Esophagus squamous epithelium (tissue), 5 donors: ENCODE results near the gene NKD1. TPM values are rescaled to one million over a fixed set of nuclear protein-coding genes. Genes with fewer than 3 reads are reported as not detected.

ENCODE experiments used
- DNase-seq: peaks from one replicate; lab custom pipeline; 2025; lab: John Stamatoyannopoulos, UW
- H3K27ac ChIP-seq, 4 donors: fragments of 200-600 bp; sonication (generic); one replicate each; pipeline ENCODE4 v1.5.1; 2016 to 2019; ENCODE audit warnings: mild to moderate bottlenecking in 1 of 4
- H3K27me3 ChIP-seq, 4 donors: fragments of 200-600 bp; sonication (generic); 1 replicate in 3 of 4; 2 replicates in 1 of 4; pipeline versions ENCODE4 v1.5.1 to v1.6.0; 2017 to 2021; ENCODE audit warnings: antibody characterized with exemption in 1 of 4
- H3K36me3 ChIP-seq, 3 donors: fragments of 200-600 bp; sonication (generic); one replicate each; pipeline ENCODE4 v1.5.1; 2016 to 2019
- H3K4me1 ChIP-seq, 3 donors: fragments of 200-600 bp; sonication (generic); one replicate each; pipeline ENCODE4 v1.5.1; 2017 to 2019
- H3K4me3 ChIP-seq, 4 donors: fragments of 200-600 bp; sonication (generic); 1 replicate in 3 of 4; 2 replicates in 1 of 4; pipeline ENCODE4 v1.5.1; 2016 to 2019; ENCODE audit warnings: mild to moderate bottlenecking in 2 of 4, moderate library complexity in 1 of 4
- H3K9me3 ChIP-seq, 3 donors: fragments of 200-600 bp; sonication (generic); one replicate each; pipeline ENCODE4 v1.5.1; 2016 to 2019
- CTCF ChIP-seq, 6 experiments: fragments of 450-650 bp in 4 of 6; fragments of 200-600 bp in 2 of 6; sonication (generic) in 2 of 6; IDR thresholded peaks; one replicate each; pipeline ENCODE4 v1.5.1; 2016 to 2019; ENCODE audit warnings: antibody characterized with exemption in 6 of 6, mild to moderate bottlenecking in 4 of 6, moderate library complexity in 4 of 6
- POLR2A ChIP-seq, 4 donors: fragments of 450-650 bp; IDR thresholded peaks; one replicate each; pipeline ENCODE4 v1.6.1; 2017; ENCODE audit warnings: antibody characterized with exemption in 4 of 4, mild to moderate bottlenecking in 4 of 4, moderate library complexity in 3 of 4
- WGBS, 2 donors: methylation state at CpG; one replicate each; pipeline ENCODE4 v1.1.5; 2018; 5-methylcytosine and 5-hydroxymethylcytosine counted together
- intact Hi-C: fragments of 100-400 bp; cut with DNase I; formaldehyde crosslinking; loops from one replicate; pipeline ENCODE4 v1.15.0; 2022
- total RNA-seq, 4 donors: library from RNA; depleted of rRNA; stranded (reverse); fragments of >200 nt; gene quantifications; one replicate each; pipeline ENCODE4 v1.1.0, GENCODE V29; 2016
- donor health status: DM: yes; HTN: yes; CAD: no.

The NKD1 gene
- total RNA-seq, 4 donors from 2014 or later = 1.1 to 10.5 (median 3.1) TPM

DNA sequence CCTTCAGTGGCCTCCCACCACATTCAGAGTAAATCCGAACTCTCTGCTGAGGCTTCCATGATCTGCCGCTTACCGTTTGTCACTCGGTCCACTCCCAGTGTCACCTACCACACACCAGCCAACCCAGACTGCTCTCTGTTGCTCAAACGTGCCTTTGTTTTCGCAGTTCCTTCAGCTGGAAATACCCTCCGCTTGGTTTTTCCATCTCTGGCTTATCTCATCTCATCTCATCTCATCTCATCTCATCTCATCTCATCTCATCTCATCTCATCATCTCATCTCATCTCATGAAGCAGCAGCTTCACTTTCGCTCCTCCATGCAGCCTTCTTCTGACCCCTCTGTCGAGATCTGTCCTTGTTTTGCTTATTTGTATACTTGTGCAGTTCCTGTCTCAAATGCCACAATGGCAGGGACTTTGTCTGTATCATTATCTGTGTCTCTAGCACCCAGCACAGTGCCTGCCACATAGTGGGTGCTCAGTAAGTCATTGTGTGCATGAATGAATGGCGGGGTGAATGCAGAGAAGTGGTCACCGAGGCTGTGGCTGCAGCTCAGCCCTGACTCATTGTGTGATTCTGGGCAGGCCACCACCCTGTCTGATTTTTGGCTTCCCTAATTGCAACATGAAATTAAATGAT is 136.7 kb downstream of the NKD1 start:
- WGBS, 2 donors = 69 to 71% methylated on average over 11 of the region's 11 CpGs
- H3K27ac ChIP-seq = peak overlapping the region in 2 of 4 donors; percentile 52 to 66
- H3K4me1 ChIP-seq = peaks cover 0 to 22% (median 14%) of the 10 kb centered on the region in 3 donors
- no peak for DNase-seq
- intact Hi-C loops = no loop called here
- no peaks in the 10 kb centered on the region for H3K9me3 ChIP-seq
- H3K36me3 ChIP-seq = no peaks in the 10 kb centered on the region
- H3K4me3 ChIP-seq = no peak overlapping the region
- TF ChIP-seq CTCF (IDR thresholded peaks at IDR 0.05) = no peak
- TF ChIP-seq POLR2A (IDR thresholded peaks at IDR 0.05) = no peak
- no peaks in the 10 kb centered on the region for H3K27me3 ChIP-seq

DNA sequence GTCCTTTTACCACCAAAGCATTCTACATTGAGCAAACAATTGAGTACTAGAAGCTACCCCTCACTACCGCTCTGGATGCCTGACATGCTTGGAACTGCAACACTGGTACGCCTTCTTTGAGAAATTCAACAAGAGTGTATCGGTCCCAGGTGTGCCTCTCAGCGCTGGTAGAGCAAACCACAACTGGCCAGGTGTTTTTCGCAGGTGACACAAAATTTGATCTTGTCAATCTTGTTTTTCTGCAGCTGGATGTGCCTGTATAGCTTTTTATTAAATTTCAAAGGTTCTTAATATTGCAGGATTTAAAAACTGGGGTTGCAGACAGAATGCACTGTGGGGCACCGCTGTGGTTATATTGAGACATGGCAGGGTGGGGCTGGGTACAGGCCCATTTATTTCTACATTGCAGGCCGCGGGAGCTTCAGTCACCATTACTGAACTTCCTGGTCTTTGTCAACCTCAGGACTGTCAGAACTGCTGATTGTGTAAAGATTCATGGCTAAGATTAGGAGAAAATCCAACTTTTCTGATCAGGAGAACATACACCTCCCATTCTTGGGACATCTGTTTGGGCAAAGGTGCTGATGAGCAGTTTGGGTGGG is 137.4 kb downstream of the NKD1 start:
- intact Hi-C loops = no loop called here
- WGBS, 2 donors = 52 to 72% methylated on average over 8 of the region's 8 CpGs
- DNase-seq = no peak
- Histone ChIP-seq H3K36me3 (no peaks in the 10 kb centered on the region), H3K4me1 (peaks cover 0 to 22% (median 14%) of the 10 kb centered on the region in 3 donors), H3K27ac (peak overlapping the region; percentile 19 to 66 (median 46)), H3K4me3 (no peak overlapping the region), H3K9me3 (no peaks in the 10 kb centered on the region), H3K27me3 (no peaks in the 10 kb centered on the region)
- TF ChIP-seq CTCF (IDR thresholded peaks at IDR 0.05) (peak in 1 of 6 experiments; percentile 32), POLR2A (IDR thresholded peaks at IDR 0.05) (no peak)

DNA sequence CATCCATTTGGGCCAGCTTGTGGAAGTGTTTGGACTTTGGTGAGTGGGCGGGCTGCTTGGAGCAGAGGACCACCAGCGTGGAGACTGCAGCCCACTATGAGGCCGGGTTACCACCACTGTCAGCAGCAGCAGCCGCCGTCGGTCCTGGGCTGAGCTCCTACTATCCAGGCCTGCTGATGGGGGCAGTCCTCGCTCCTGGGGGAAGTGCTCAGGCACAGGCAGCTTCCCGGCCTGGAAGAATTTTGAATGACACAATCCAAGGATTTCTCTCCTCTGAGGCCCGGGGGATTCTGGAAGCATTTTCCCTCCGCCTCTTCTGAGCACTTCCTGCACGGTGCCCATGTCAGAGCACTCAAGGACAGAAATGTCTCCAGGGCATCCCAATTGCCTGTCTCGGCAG is 139.9 kb downstream of the NKD1 start:
- Histone ChIP-seq H3K27me3 (no peaks in the 10 kb centered on the region), H3K4me3 (no peak overlapping the region), H3K4me1 (peaks cover 0 to 26% (median 14%) of the 10 kb centered on the region in 3 donors), H3K27ac (no peak overlapping the region), H3K36me3 (no peaks in the 10 kb centered on the region), H3K9me3 (no peaks in the 10 kb centered on the region)
- no peak for DNase-seq
- TF ChIP-seq POLR2A (IDR thresholded peaks at IDR 0.05) = no peak
- no peak for TF ChIP-seq CTCF (IDR thresholded peaks at IDR 0.05)
- intact Hi-C loops = no loop called here
- 32 to 59% methylated on average over 5 to 6 of the region's 12 CpGs for WGBS, 2 donors

DNA sequence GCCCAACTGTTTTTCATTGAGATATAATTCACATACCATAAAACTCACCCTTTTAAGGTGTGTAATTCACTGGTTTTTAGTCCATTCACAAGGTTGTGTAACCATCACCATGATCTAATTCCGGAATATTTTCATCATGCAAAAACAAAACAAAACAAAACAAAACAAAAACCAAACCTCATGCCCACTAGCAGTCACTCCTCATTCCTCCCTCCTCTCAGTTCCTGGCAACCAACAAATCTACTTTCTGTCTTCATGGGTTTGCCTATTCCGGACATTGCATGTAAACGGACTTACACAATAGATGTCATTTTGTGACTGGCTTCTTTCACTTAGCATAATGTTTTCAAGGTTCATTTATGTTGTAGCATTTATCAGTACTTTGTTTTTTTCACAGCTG is 140.7 kb downstream of the NKD1 start:
- Histone ChIP-seq H3K4me3 (no peak overlapping the region), H3K9me3 (no peaks in the 10 kb centered on the region), H3K36me3 (no peaks in the 10 kb centered on the region), H3K4me1 (peaks cover 7 to 34% (median 18%) of the 10 kb centered on the region in 3 donors), H3K27me3 (no peaks in the 10 kb centered on the region), H3K27ac (no peak overlapping the region)
- intact Hi-C loops = no loop called here
- 50 to 61% methylated on average over 3 of the region's 3 CpGs for WGBS, 2 donors
- no peak for TF ChIP-seq POLR2A (IDR thresholded peaks at IDR 0.05)
- no peak for TF ChIP-seq CTCF (IDR thresholded peaks at IDR 0.05)
- DNase-seq = no peak

DNA sequence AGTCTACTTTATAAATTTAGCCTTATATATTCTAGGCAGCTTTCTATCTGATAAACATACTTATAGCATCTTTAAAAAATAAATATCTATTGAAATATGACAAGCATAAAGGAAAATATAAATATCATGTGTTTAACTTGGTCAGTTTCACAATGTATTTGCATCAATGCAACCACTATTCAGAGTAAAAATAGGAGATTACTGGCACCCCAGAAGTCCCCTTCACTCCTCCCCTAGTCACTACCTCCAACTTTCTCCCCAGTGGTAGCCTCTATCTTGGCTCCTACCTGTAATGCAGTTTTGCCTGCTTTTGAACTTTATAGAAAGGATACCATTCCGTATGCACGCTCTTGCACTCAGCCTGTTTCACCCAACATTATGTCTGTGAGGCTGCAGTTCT is 142.0 kb downstream of the NKD1 start:
- Histone ChIP-seq H3K27ac (no peak overlapping the region), H3K27me3 (no peaks in the 10 kb centered on the region), H3K4me3 (no peak overlapping the region), H3K9me3 (no peaks in the 10 kb centered on the region), H3K36me3 (no peaks in the 10 kb centered on the region), H3K4me1 (peaks cover 8 to 37% (median 16%) of the 10 kb centered on the region in 3 donors)
- DNase-seq = no peak
- no peak for TF ChIP-seq POLR2A (IDR thresholded peaks at IDR 0.05)
- no peak for TF ChIP-seq CTCF (IDR thresholded peaks at IDR 0.05)
- 84 to 94% methylated on average over 2 of the region's 2 CpGs for WGBS, 2 donors
- intact Hi-C loops = no loop called here
